HepG2 (cell line): ENCODE measurements around the gene PAPPA2. TPM values are rescaled to one million over a fixed set of nuclear protein-coding genes. Genes with fewer than 3 reads are reported as not detected.

Experiments used
- ATAC-seq: fragments of 200-7000 bp; cut with Tn5 transposase; 3 replicates; pipeline ENCODE4 v1.9.1; 2020; ENCODE audit warnings: mild to moderate bottlenecking, moderate library complexity
- BruUV-seq: library from RNA; stranded (reverse); fragments of 400-500 nt; replicated peaks from 2 replicates; lab custom pipeline; 2021; lab: Mats Ljungman, UMichigan
- CTCF ChIA-PET: fragments of 300-600 bp; formaldehyde crosslinking; extraction: SDS; loops from one replicate; lab custom pipeline; 2021; ENCODE audit warnings: low total read pairs, inconsistent platforms, low intra/inter-chr PET ratio; lab: Yijun Ruan, JAX
- POLR2A ChIA-PET: fragments of 350-600 bp; sonication (Branson Sonifier 250); formaldehyde crosslinking; loops from one replicate; lab custom pipeline; 2020; ENCODE audit warnings: antibody characterized with exemption, inconsistent platforms; lab: Yijun Ruan, JAX
- DNase-seq: peaks from one replicate; pipeline ENCODE4 v3.0.0-alpha.2; 2015; ENCODE audit warnings: low spot score
- FAIRE-seq: peaks from 3 replicates; lab custom pipeline; 2011; peaks lifted over from hg19 to GRCh38; lab: Jason Lieb, UNC
- H2AFZ ChIP-seq: one replicate; pipeline ENCODE4 v1.6.1; 2011; ENCODE audit warnings: low read length, inconsistent platforms
- H3K27ac ChIP-seq: fragments of 300-600 bp; 3 replicates; pipeline ENCODE4 v1.8.0; 2011; ENCODE audit warnings: mixed run types, mild to moderate bottlenecking, mixed read lengths, low read length, inconsistent platforms; ENCODE audit not compliant: insufficient read depth; ENCODE audit errors: extremely low read length
- H3K27me3 ChIP-seq, 2 experiments: fragments of 200-600 bp in 1 of 2; 2 replicates in 1 of 2; 3 replicates in 1 of 2; pipeline versions ENCODE4 v1.6.0 to v1.8.0; 2011; ENCODE audit warnings: low read length in 2 of 2, mild to moderate bottlenecking in 2 of 2, moderate library complexity in 2 of 2, inconsistent platforms in 1 of 2; ENCODE audit not compliant: insufficient read depth in 2 of 2, control insufficient read depth in 1 of 2
- H3K36me3 ChIP-seq, 2 experiments: fragments of 200-600 bp in 1 of 2; replicated peaks in 1 of 2; 2 replicates in 1 of 2; 3 replicates in 1 of 2; pipeline versions ENCODE4 v1.5.1 to v1.8.0; 2011; ENCODE audit warnings: low read length in 2 of 2, inconsistent platforms in 1 of 2; ENCODE audit not compliant: insufficient read depth in 2 of 2, control insufficient read depth in 1 of 2
- H3K4me1 ChIP-seq: 2 replicates; pipeline ENCODE4 v1.5.1; 2012; ENCODE audit warnings: low read length, inconsistent platforms; ENCODE audit not compliant: insufficient read depth
- H3K4me2 ChIP-seq: 2 replicates; pipeline ENCODE4 v1.6.0; 2011; ENCODE audit warnings: low read depth, low read length, inconsistent platforms
- H3K4me3 ChIP-seq, 3 experiments: fragments of 200-600 bp in 1 of 3; sonication (generic), shearing (Covaris generic) in 1 of 3; replicated peaks in 1 of 3; 2 replicates each; pipeline ENCODE4 v1.5.1; 2011 to 2016; ENCODE audit warnings: low read length in 3 of 3, inconsistent platforms in 2 of 3, low read depth in 2 of 3, mild to moderate bottlenecking in 2 of 3, control low read depth in 1 of 3, mixed read lengths in 1 of 3; ENCODE audit not compliant: insufficient read depth in 1 of 3
- H3K79me2 ChIP-seq: one replicate; pipeline ENCODE4 v1.6.1; 2011; ENCODE audit warnings: low read length, inconsistent platforms; ENCODE audit not compliant: insufficient read depth
- H3K9ac ChIP-seq: 2 replicates; pipeline ENCODE4 v1.6.0; 2011; ENCODE audit warnings: mild to moderate bottlenecking, low read depth, low read length, inconsistent platforms; ENCODE audit not compliant: insufficient read depth
- H3K9me3 ChIP-seq: 2 replicates; pipeline ENCODE4 v1.5.1; 2012; ENCODE audit warnings: mild to moderate bottlenecking, low read length
- H4K20me1 ChIP-seq: 2 replicates; pipeline ENCODE4 v1.6.0; 2011; ENCODE audit warnings: inconsistent platforms, mild to moderate bottlenecking, low read length, moderate library complexity; ENCODE audit not compliant: insufficient read depth
- BORCS8-MEF2B ChIP-seq: sonication (generic); formaldehyde crosslinking; IDR thresholded peaks from 2 replicates; pipeline ENCODE4 v1.8.0; 2022; ENCODE audit warnings: mild to moderate bottlenecking, missing genetic modification reagents
- CREB1 ChIP-seq, 2 experiments: fragments of 450-650 bp in 1 of 2; IDR thresholded peaks; 2 replicates each; pipeline ENCODE4 v1.6.1; 2016 to 2017; ENCODE audit warnings: control low read depth in 1 of 2, mild to moderate bottlenecking in 1 of 2, missing compliant biosample characterization in 1 of 2, missing genetic modification characterization in 1 of 2
- FIP1L1 ChIP-seq: fragments of 200-400 bp; formaldehyde crosslinking; IDR thresholded peaks from 2 replicates; pipeline ENCODE4 v1.6.1; 2018; ENCODE audit warnings: low read depth, mild to moderate bottlenecking, low read length, moderate library complexity, borderline replicate concordance; ENCODE audit not compliant: insufficient read depth
- JUNB ChIP-seq: sonication (generic); formaldehyde crosslinking; IDR thresholded peaks from 2 replicates; pipeline ENCODE4 v1.8.0; 2022; ENCODE audit warnings: missing genetic modification reagents, mild to moderate bottlenecking, borderline replicate concordance
- KAT7 ChIP-seq: IDR thresholded peaks from 2 replicates; pipeline ENCODE4 v1.6.1; 2018; ENCODE audit warnings: borderline replicate concordance, missing compliant biosample characterization
- XBP1 ChIP-seq: sonication (generic); formaldehyde crosslinking; IDR thresholded peaks from 2 replicates; pipeline ENCODE4 v1.5.0; 2020; ENCODE audit warnings: missing genetic modification reagents
- ZNF251 ChIP-seq: sonication (generic); formaldehyde crosslinking; IDR thresholded peaks from 2 replicates; pipeline ENCODE4 v1.9.0; 2021; ENCODE audit warnings: mild to moderate bottlenecking, missing genetic modification reagents
- ZNF367 ChIP-seq: sonication (generic); formaldehyde crosslinking; IDR thresholded peaks from 2 replicates; pipeline ENCODE4 v1.4.0; 2020; ENCODE audit warnings: missing genetic modification reagents, borderline replicate concordance
- ZNF766 ChIP-seq: sonication (generic); formaldehyde crosslinking; IDR thresholded peaks from 2 replicates; pipeline ENCODE4 v1.5.0; 2020; ENCODE audit warnings: missing genetic modification reagents, borderline replicate concordance
- WGBS: methylation state at CpG from one replicate; pipeline ENCODE4 v1.1.6; 2017; ENCODE audit warnings: low lambda C conversion rate; 5-methylcytosine and 5-hydroxymethylcytosine counted together
- in situ Hi-C: cut with HindIII; loops from 2 replicates; pipeline ENCODE4 v1.10.0; 2017; ENCODE audit warnings: low pct_unique_long_range_greater_than_20kb; ENCODE audit not compliant: extremely low pct_ligation_motif_present
- intact Hi-C: fragments of 100-400 bp; cut with micrococcal nuclease; formaldehyde crosslinking; loops from one replicate; pipeline ENCODE4 v1.10.0; 2022; ENCODE audit not compliant: unreplicated experiment
- polyA plus RNA-seq, 8 experiments: library from polyadenylated mRNA; depleted of rRNA in 3 of 8; stranded (reverse) in 7 of 8; unstranded in 1 of 8; fragments of >200 nt; fragmentation: Illumina TruSeq in 4 of 8; extraction: Trizol in 4 of 8; gene quantifications; 2 replicates each; pipeline versions ENCODE4 v1.2.1 to v1.2.3, GENCODE V29; 2011 to 2016; ENCODE audit warnings: low read depth in 4 of 8, missing spikeins in 1 of 8, mixed read lengths in 1 of 8; ENCODE audit not compliant: insufficient read depth in 1 of 8
- total RNA-seq, 5 experiments: library from RNA; depleted of rRNA; stranded (reverse); fragments of >200 nt; fragmentation: Illumina TruSeq; extraction: Trizol; gene quantifications; 2 replicates each; pipeline ENCODE4 v1.2.3, GENCODE V29; 2016; ENCODE audit warnings: low read depth in 1 of 5
- TF ChIP-seq, protein P1 (sequence below): sonication (generic); formaldehyde crosslinking; conservative IDR thresholded peaks from 2 replicates; pipeline ENCODE4 v1.8.1; 2023; ENCODE audit warnings: missing genetic modification reagents
- TF ChIP-seq, protein P2 (sequence below): sonication (generic); formaldehyde crosslinking; IDR thresholded peaks from 2 replicates; pipeline ENCODE4 v1.4.0; 2020; ENCODE audit warnings: missing genetic modification reagents
- TF ChIP-seq, protein P3 (sequence below): sonication (generic); formaldehyde crosslinking; IDR thresholded peaks from 2 replicates; pipeline ENCODE4 v1.5.1; 2020; ENCODE audit warnings: mild to moderate bottlenecking, moderate library complexity, missing genetic modification reagents
- TF ChIP-seq, protein P4 (sequence below): sonication (generic); formaldehyde crosslinking; IDR thresholded peaks from 2 replicates; pipeline ENCODE4 v1.4.0; 2020; ENCODE audit warnings: missing genetic modification reagents

Gene PAPPA2
- total and polyA plus RNA-seq, 2 of the 13 experiments (the other 11 are each of a cell fraction or from before 2014, with no cell fraction given): 0.01 TPM; not detected in 1

DNA sequence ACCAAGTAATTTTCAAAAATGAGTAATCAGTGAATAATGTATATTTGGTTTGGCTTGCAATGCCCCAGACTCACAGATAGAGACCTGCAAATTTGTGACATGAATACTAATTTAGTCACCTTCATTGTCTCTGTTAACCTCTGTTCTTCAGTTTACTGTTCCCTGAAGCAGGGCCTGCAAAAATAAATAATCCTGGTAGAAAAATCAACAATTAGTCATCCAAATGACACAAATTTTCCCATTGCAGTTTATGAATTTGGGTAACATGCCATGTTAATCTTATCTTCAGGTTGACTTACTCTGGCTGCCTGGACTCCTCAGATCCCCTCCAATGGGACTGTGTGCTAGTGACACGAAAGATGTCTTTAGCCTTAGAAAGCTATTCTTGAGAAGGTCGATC is 289.5 kb downstream of the PAPPA2 start (continued):
- TF ChIP-seq, protein P1, sequence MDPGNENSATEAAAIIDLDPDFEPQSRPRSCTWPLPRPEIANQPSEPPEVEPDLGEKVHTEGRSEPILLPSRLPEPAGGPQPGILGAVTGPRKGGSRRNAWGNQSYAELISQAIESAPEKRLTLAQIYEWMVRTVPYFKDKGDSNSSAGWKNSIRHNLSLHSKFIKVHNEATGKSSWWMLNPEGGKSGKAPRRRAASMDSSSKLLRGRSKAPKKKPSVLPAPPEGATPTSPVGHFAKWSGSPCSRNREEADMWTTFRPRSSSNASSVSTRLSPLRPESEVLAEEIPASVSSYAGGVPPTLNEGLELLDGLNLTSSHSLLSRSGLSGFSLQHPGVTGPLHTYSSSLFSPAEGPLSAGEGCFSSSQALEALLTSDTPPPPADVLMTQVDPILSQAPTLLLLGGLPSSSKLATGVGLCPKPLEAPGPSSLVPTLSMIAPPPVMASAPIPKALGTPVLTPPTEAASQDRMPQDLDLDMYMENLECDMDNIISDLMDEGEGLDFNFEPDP (CRISPR knock-in tag): no peak
- TF ChIP-seq ZNF766 (CRISPR knock-in tag) (no peak), ZNF251 (no peak), ZNF367 (CRISPR knock-in tag) (no peak), KAT7 (no peak), JUNB (no peak)
- TF ChIP-seq, protein P2, sequence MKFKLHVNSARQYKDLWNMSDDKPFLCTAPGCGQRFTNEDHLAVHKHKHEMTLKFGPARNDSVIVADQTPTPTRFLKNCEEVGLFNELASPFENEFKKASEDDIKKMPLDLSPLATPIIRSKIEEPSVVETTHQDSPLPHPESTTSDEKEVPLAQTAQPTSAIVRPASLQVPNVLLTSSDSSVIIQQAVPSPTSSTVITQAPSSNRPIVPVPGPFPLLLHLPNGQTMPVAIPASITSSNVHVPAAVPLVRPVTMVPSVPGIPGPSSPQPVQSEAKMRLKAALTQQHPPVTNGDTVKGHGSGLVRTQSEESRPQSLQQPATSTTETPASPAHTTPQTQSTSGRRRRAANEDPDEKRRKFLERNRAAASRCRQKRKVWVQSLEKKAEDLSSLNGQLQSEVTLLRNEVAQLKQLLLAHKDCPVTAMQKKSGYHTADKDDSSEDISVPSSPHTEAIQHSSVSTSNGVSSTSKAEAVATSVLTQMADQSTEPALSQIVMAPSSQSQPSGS (CRISPR knock-in tag): no peak
- TF ChIP-seq, protein P3, sequence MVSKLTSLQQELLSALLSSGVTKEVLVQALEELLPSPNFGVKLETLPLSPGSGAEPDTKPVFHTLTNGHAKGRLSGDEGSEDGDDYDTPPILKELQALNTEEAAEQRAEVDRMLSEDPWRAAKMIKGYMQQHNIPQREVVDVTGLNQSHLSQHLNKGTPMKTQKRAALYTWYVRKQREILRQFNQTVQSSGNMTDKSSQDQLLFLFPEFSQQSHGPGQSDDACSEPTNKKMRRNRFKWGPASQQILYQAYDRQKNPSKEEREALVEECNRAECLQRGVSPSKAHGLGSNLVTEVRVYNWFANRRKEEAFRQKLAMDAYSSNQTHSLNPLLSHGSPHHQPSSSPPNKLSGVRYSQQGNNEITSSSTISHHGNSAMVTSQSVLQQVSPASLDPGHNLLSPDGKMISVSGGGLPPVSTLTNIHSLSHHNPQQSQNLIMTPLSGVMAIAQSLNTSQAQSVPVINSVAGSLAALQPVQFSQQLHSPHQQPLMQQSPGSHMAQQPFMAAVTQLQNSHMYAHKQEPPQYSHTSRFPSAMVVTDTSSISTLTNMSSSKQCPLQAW (CRISPR knock-in tag): no peak
- TF ChIP-seq, all 625 proteins: peak for 0

DNA sequence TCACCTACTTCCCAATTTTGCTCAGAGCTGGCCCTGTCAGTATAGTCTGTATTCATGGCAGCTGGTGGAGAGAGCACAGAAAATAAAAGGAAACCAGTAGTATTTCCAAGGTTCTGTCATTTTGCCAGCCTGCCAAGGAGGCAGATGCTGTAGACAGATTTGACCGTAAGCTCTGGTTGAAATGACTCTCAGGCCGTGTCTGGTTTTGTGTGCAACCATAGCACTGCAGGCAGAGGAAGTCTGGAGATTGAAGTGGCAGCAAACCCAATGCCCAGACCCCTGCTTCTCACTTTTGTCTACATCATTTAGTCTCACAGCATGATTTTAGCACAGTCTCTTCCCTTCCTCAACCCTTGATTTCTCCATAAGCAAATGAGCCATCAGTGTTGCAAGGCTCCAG is 291.7 kb downstream of the PAPPA2 start:
- Histone ChIP-seq H3K79me2 (no peaks in the 10 kb centered on the region), H3K27me3 (no peaks in the 10 kb centered on the region), H3K4me2 (no peak overlapping the region), H2AFZ (no peak overlapping the region), H3K9me3 (no peaks in the 10 kb centered on the region), H3K4me1 (no peaks in the 10 kb centered on the region), H3K9ac (no peak overlapping the region), H3K4me3 (no peak overlapping the region), H3K27ac (no peak overlapping the region), H3K36me3 (no peaks in the 10 kb centered on the region), H4K20me1 (no peaks in the 10 kb centered on the region)
- FAIRE-seq (no peak), ATAC-seq (no peak), DNase-seq (no peak)
- in situ Hi-C loops: no loop called here
- ChIA-PET CTCF (no interaction called here), POLR2A (no interaction called here)
- intact Hi-C loops: no loop called here
- BruUV-seq: no TSS peak
- 0% methylated on average over 2 of the region's 2 CpGs for WGBS
- TF ChIP-seq BORCS8-MEF2B (CRISPR knock-in tag) (no peak), XBP1 (no peak), CREB1 (IDR thresholded peaks at IDR 0.05) (no peak), CREB1 (CRISPR knock-in tag; IDR thresholded peaks at IDR 0.05) (no peak), FIP1L1 (no peak)
- TF ChIP-seq, protein P4, sequence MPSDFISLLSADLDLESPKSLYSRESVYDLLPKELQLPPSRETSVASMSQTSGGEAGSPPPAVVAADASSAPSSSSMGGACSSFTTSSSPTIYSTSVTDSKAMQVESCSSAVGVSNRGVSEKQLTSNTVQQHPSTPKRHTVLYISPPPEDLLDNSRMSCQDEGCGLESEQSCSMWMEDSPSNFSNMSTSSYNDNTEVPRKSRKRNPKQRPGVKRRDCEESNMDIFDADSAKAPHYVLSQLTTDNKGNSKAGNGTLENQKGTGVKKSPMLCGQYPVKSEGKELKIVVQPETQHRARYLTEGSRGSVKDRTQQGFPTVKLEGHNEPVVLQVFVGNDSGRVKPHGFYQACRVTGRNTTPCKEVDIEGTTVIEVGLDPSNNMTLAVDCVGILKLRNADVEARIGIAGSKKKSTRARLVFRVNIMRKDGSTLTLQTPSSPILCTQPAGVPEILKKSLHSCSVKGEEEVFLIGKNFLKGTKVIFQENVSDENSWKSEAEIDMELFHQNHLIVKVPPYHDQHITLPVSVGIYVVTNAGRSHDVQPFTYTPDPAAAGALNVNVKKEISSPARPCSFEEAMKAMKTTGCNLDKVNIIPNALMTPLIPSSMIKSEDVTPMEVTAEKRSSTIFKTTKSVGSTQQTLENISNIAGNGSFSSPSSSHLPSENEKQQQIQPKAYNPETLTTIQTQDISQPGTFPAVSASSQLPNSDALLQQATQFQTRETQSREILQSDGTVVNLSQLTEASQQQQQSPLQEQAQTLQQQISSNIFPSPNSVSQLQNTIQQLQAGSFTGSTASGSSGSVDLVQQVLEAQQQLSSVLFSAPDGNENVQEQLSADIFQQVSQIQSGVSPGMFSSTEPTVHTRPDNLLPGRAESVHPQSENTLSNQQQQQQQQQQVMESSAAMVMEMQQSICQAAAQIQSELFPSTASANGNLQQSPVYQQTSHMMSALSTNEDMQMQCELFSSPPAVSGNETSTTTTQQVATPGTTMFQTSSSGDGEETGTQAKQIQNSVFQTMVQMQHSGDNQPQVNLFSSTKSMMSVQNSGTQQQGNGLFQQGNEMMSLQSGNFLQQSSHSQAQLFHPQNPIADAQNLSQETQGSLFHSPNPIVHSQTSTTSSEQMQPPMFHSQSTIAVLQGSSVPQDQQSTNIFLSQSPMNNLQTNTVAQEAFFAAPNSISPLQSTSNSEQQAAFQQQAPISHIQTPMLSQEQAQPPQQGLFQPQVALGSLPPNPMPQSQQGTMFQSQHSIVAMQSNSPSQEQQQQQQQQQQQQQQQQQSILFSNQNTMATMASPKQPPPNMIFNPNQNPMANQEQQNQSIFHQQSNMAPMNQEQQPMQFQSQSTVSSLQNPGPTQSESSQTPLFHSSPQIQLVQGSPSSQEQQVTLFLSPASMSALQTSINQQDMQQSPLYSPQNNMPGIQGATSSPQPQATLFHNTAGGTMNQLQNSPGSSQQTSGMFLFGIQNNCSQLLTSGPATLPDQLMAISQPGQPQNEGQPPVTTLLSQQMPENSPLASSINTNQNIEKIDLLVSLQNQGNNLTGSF: no peak
